Right ventricle myocardium inferior (tissue), 1 donor: ENCODE results near the gene BBS12. TPM values are rescaled to one million over a fixed set of nuclear protein-coding genes. Genes with fewer than 3 reads are reported as not detected.
"Not testable (repeated sequence)": the region's sequence is repeated elsewhere in the genome, so short reads cannot be mapped to it uniquely, and the experiment has no call there.

Experiments
- ATAC-seq: fragments of 200-7000 bp; cut with Tn5 transposase; one replicate; pipeline ENCODE4 v1.9.1; 2020; ENCODE audit warnings: mild to moderate bottlenecking, moderate library complexity
- DNase-seq: peaks from one replicate; pipeline ENCODE4 v3.0.0; 2021; ENCODE audit errors: missing footprints
- intact Hi-C: fragments of 100-400 bp; cut with DNase I; formaldehyde crosslinking; loops from one replicate; pipeline ENCODE4 v1.11.0; 2022
- total RNA-seq: library from RNA; stranded (reverse); fragmentation: NEBNext Ultra II Directional; extraction: Animal tissue kit (Norgen Biotek cat#: 25700); gene quantifications from one replicate; pipeline ENCODE4 v1.2.1, GENCODE V29; 2021
- donor health status: DM: no; HTN: yes; CAD: no; lungs with severe emphysema.

Gene BBS12
- total RNA-seq, 1 donor from 2014 or later: 6.8 TPM

- ATAC-seq (no peak), DNase-seq (no peak)
- intact Hi-C loops: no loop called here
Measured at GRCh38 chr4:122784261-122784660, 51.8 kb downstream of the BBS12 start.

- ATAC-seq (no peak), DNase-seq (no peak)
- intact Hi-C loops: no loop called here
Measured at GRCh38 chr4:122785099-122785498, 52.6 kb downstream of the BBS12 start.

DNA sequence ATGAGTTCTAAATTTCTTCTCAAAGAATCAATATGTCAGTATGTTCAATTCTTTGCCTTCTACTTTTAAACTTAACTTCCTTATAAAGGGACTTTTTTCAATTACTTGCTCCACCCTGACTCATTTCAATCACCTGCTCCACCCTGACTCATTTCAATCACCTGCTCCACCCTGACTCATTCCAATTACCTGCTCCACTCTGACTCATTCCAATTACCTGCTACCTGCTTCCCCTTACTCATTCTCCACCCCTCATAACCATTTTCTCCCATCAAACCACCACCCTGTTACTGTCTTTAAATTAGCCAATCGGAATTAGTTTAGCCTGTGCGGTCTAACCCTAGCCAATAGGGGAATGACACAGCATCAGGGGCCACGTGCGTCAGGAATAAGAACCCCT lies 53.8 kb downstream of the BBS12 start:
- DNase-seq, intact Hi-C loops, ATAC-seq: not testable (repeated sequence)

DNA sequence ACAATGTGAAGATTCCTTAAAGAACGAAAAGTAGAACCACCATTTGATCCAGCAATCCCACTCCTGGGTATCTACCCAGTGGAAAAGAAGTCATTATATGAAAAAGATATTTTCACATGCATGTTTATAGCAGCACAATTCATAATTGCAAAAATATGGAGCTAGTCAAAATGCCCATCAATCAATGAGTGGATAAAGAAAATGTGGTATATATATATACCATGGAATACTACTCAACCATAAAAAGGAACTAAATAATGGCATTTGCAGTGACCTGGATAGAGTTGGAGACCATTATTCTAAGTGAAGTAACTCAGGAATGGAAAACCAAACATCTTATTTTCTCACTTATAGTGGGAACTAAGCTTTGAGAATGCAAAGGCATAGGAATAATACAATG lies 54.4 kb downstream of the BBS12 start:
- intact Hi-C loops, ATAC-seq, DNase-seq: not testable (repeated sequence)

DNA sequence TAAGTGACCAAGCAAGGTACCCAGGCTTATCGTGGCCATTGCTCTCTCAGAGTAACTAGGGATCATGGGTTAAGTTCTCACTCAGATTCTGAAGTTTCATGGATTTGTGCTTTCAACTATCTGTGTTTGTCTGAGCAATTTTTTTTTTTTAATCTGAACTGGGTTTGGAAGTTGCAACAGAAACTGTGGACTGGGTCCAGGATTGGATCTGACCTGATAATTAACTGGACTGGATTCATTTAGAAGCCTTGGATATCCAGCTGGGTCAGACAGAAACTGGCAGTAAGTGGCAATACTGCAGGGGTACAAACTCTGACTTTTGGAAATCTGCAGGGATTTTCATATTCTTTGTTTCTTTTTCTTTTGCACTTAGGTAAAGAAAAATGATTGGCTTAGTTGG lies 55.4 kb downstream of the BBS12 start:
- no peak for DNase-seq
- intact Hi-C loops: no loop called here
- no peak for ATAC-seq

GRCh38 chr4:122788935-122789334 lies 56.4 kb downstream of the BBS12 start:
- ATAC-seq: no peak
- intact Hi-C loops: no loop called here
- no peak for DNase-seq

DNA sequence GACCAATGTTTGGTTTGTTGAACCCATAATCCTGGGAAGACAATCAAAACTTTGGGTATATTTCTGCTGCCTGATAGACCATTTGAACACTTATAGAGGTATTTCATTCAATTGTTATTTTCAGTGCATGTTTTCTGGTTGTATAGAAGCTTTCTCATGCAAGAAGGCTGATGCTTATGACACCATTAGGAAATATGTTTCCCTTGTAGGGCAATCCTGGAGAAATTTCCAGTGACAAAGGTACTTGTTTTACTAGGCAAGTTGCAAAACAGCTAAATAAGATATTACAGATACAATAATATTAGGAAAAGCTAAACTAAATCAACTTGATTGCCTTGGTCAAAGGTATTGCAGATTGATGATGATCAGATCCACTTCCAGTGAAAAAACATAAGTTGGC lies 61.3 kb downstream of the BBS12 start:
- ATAC-seq (no peak), DNase-seq (no peak)
- intact Hi-C loops: no loop called here

Other genes with a start within 250 kb of the BBS12 start
- gene IL21, start 111.6 kb upstream of the BBS12 start, total RNA-seq: not detected
- gene FGF2, start 94.1 kb downstream of the BBS12 start, total RNA-seq: 5.5 TPM
- gene NUDT6, start 189.9 kb downstream of the BBS12 start, total RNA-seq: 16.4 TPM